Stimulated activated CD4-positive, alpha-beta T cell treated with anti-CD3 and anti-CD28 coated beads, Interleukin-12 subunit alpha, Interleukin-12 subunit beta, amount 100 ng/mL, for 24 hours (primary cell): Measurements from ENCODE around the gene WDSUB1.

ENCODE experiments used
- DNase-seq, 2 experiments: peaks; one replicate each; pipeline ENCODE4 v3.0.0-alpha.2; 2020; ENCODE audit warnings: low read depth in 2 of 2

The WDSUB1 gene

DNA sequence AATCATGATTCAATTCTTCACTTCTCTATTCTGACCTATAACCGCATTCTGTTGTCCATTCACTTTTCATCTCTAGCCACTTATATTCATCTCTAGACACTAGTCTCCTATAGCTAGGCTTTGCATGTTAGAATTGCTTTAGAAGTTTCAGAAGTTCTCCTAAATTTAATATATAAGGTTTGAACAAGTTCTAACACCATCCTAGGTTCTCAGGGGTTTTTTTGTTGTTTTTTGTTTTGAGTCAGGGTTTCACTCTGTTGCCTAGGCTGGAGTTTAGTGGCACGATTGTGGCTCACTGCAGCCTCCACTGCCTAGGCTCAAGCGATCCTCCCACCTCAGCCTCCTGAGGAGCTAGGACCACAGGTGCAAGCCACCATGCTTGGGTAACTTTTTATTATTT lies 19.9 kb downstream of the WDSUB1 start:
- DNase-seq = no peak

DNA sequence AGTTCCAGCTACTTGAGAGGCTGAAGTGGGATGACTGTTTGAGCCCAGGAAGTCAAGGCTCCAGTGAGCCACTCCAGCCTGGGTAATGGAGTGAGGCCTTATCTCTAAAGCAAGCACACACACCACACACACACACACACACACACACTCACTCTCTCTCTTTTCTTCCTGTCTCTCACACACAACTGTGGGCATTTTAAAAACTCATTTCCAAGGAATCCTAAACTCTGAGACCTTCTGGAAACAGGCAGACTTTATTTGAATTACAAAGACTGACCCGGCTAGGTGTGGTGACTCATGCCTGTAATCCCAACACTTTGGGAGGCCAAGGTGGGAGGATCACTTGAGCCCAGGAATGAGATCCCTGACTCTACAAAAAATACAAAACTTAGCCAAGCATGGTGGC lies 21.3 kb downstream of the WDSUB1 start:
- no peak for DNase-seq

DNA sequence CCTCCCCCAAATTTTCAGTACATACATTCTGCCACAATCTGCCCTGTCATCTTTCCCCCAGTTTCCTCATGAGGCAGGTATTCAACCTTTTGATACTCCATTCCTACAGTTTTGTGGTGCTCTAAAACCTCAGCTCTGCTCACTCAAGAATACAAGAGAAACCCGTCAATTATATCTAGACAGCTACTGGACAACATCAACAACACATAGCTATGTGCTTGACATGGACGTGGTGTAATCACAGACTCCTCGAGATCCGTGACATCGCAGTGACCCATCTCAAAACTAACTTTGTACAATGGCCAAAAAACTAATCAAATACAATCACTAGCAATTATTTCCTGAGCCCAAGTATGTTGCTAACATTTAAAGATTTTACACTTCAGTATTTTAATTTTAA lies 23.6 kb downstream of the WDSUB1 start:
- DNase-seq = no peak

DNA sequence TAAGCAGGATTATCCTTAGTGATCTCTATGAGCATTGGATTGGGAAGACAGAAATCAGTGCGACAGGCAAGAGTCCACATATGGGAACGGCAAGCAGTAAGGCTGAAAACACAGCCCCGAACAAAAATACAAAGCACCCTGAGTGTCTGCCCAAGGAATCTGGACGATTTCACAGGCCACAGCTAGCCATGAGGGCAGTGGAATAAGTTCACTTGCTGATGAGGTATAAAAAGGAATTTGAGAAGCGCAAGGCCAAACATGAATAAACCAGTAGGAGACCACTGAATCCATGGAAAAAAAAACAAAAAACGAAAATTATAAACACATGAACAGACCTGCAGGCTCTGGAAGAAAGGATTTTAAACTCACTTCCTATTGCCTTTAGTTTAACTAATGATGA lies 24.3 kb downstream of the WDSUB1 start:
- no peak for DNase-seq

DNA sequence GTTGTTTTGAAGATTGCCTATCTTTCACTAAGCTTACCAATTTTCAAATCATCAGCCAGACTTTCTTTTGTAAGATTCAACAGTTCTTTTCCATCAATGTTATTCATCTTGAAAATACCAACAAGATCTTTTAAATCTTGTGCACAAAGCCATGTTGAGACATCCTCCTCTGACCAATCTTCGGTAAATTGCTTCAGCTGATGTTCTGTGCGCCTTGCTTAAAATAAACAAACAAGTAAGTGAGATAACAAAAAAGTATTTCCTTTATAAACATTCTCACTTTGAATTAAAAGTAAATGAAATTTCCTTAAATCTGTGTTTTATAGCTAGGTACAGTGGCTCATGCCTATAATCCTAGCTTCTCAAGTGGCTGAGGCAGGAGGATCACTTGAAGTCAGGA lies 30.3 kb downstream of the WDSUB1 start:
- no peak for DNase-seq

DNA sequence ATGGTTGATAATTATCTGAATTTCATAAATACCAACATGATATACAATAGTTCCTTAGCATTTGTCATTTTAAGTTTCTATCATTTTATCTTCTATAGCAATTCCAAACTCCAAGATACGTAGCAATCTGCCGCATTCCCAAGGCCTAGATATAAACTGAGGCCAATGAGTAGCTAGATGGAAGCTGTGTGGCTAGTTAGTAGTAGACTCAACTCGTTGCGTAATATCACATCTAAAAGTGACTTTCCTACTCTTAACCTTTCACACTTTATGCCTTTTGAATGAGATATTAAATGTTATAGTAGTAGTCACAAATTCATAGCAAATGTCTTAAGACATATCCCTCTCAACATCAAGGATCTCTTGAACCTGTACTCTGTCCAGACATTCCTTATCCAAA lies 33.6 kb downstream of the WDSUB1 start:
- DNase-seq = no peak

DNA sequence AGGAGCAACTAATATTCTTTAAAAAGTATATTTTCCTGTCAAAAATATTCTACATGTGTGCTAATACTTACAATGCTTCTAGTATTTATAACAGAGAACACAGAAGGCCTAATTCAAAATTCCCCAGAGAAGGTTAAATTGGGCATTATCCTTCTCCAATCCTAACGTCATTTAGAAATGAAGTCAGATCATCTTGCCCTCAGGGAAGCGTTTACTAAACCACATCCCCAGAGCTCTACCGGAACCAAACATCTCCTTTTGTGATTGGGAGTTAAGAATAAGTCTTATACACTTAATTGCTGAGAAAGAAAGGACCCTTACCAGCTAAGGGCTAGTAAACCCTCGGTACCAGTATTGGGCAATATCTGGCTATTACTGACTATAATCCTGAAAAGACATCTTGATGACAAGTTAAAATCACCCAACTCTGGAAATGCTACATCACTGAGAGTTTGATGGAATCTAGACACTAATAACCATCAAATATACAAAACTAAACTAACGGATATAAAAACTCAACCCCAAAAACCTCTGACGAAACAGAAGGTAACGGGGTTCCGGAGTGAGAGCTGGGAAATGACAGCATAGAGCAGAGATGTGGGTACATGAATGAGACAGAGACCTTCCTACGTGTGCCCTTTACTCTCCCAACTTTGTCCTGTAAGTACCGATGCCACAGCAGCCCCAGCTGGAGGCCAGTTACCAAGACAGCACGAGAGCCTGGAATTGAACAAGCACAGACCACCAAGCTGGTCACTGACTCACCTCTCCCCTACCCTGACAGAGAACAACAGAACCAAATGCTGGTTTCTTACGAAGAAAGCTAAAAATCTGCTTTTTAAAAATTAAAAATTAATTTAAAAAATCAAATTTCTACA lies 35.0 kb downstream of the WDSUB1 start:
- DNase-seq = no peak

DNA sequence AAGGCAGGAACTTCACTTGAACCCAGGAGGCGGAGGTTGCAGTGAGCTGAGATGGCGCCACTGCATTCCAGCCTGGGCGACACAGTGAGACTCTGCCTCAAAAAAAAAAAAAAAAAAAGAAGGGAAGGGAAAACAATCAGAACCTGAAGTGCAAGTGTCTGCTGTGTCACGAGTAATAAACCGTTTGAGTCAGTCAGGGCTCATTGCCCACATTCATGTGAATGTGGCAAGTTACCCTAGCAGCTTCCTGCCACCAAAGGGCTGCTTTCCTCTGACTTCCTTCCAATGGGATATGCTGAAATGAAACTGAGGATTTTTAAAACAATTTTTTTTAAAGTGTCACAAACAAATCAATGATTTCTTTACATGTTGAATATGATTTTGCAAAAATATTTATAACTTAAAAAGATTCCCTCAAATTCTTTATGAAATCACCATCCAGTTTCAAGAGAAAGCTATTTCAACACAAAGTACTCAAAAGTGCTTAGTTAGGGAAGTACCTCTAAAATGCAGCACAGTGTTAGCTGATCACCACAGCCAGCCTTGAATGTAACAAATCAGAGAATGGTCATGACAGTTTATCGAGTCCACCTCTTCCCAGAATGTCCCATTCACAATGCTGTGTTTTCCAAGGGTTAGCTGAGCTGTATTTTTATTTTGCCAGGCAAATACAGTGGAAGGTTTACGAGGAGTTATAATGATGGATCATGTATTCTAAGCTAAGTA lies 36.4 kb downstream of the WDSUB1 start:
- no peak for DNase-seq

DNA sequence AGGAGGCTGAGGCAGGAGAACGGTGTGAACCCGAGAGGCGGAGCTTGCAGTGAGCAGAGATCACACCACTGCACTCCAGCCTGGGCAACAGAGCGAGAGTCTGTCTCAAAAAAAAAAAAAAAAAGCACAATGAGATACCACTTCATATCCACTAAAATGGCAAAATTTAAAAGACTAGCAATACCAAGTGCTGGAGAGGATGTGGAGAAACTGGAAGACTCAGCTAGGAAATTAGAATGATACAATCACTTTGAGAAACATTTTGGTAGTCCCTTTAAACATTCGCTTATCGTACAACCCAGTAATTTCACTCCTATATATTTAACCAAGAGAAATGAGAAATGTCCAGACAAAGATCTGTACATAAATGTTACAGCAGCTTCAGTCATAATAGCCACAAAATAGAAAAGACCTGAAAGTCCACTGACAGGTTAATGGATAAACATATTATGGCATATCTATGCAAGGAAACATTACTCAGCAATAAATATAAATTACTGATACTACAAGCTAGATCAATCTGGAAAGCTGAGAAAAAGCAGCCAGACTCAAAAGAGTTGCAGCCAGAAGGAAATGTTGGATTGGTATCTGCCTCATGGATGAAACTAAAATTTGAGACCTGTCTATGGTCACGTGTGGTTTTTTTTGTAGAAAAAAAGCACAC lies 40.0 kb downstream of the WDSUB1 start:
- DNase-seq = no peak

DNA sequence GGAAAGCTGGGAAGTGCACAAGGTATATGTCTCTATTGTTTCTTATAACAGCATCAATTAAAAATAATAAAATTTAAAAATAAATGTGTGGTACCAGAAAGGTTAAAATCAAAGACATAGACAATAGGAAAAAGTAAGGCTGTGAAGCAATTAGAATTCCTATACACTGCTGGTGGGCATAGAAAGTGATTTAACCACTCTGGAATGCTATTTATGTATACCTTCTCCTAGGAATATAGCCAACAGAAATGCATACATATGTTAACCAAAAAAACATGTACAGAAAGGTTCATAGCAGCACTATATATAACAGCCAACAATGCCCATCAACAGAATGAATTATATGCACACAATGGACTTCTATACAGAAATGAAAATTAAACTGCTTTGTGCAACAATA lies 43.0 kb downstream of the WDSUB1 start:
- DNase-seq = no peak

DNA sequence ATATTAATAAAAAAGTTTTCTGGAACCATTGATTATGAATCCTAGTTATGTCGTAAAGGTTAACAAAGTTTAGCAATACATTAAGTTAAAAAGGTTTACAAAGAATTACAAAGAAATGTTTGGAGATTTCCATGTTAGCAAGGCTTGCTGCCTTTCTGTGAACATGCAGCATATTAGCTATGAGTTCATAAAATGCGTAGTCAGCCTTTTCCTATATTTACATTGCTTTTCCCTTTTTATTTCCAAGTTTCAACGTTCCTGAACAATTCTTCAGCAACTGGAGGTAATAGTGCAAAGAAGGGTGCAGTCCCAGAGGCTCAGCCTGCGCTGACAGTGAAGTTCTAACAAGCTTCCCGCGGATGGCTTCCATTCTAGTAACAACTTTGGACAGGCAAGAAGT lies 51.6 kb downstream of the WDSUB1 start:
- DNase-seq = no peak

DNA sequence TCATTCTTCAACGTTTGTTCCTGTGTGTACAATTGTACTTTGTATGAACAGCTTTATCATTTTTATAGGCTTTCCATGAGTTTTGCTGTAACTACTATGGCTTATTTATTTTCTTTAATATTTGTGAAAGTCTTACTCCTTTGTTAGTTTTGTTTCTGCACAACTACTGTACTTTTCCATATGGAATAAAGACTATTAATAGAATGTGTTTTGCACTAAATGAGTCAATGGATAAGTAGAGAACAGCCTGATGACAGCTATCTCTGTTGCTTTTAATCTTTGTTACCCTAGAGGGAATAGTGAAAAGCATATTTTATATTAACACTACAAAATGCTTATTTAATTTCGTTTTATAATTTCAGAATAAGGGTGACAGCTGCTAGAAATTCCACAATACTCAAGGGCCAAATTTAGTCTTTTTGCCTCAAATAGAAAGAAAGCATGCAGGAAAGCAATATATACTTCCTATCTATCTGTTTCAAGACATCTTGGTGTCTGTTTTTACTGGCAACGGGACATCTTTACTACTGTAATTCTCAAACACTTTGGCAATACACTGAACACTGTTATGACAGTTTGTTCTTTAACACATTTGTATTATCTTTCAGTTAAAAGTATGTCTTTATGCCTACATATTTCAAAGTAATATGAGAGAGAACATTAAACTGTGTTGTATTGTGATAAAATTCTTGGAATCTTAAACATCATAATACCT lies 53.9 kb downstream of the WDSUB1 start:
- DNase-seq = no peak

DNA sequence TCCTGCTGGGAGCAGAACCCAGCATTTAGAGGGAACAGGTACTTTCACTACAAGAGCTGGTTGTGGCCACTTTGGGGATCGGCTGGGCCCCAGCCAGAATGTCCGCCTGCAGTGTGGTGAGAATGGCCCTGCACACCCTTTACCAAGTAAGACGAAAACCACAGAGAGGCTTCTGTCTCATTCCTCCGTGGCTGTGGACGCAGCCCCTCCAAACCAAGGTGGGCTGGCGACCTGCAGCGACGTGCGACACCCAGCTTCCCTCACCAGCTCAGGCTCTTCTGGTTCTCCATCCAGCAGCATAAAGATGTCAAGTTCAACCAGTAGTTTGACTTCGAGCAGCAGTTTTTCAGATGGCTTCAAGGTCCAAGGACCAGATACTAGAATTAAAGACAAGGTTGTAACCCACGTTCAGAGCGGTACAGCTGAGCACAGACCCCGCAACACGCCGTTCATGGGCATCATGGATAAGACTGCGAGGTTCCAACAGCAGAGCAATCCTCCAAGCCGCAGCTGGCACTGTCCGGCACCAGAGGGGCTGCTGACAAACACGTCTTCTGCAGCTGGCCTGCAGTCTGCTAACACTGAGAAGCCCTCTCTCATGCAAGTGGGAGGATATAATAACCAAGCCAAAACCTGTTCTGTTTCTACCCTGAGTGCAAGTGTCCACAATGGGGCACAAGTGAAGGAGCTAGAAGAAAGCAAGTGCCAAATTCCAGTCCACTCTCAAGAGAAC lies 56.2 kb downstream of the WDSUB1 start:
- DNase-seq = no peak

DNA sequence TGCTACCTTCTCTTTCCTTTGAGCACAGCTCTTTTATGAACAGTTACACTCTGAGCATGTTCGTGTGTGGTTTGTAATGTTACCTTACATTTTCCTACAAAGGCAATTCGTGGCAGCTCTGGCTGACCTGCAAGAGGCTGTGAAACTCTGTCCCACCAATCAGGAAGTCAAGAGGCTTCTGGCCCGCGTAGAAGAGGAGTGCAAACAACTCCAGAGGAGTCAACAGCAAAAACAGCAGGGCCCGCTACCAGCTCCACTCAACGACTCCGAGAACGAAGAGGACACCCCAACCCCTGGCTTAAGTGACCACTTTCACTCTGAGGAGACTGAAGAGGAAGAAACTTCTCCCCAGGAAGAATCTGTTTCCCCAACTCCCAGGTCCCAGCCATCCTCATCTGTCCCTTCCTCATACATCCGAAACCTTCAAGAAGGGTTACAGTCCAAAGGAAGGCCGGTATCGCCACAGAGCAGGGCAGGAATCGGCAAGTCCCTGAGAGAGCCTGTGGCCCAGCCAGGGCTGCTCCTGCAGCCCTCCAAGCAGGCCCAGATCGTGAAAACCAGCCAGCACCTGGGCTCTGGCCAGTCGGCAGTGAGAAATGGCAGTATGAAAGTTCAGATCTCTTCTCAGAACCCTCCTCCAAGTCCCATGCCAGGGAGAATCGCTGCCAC lies 56.9 kb downstream of the WDSUB1 start:
- no peak for DNase-seq

DNA sequence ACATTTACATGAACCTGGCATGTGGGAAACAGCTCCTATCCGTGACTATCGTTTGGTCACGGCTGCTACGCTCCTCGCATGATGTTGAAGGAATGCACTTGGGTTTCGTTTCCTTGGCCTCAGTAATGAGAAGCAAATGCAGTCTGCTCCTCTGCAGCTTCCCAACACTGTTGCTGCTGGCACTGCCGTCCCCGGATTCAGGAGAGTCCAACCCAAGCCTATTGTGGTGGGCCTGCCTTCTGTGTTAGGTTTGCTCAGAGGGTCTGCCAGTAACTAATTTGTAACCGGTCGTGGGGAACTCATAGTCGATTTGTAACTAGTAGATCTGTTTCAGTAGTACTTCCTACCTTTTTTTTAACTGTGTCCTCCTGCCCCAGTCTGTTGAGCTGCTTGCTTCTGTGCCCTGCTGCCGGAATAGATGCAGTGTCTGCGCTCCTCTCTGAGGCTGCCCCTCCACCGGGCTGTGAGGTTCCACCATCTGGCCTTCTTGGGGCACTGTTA lies 58.4 kb downstream of the WDSUB1 start:
- no peak for DNase-seq

DNA sequence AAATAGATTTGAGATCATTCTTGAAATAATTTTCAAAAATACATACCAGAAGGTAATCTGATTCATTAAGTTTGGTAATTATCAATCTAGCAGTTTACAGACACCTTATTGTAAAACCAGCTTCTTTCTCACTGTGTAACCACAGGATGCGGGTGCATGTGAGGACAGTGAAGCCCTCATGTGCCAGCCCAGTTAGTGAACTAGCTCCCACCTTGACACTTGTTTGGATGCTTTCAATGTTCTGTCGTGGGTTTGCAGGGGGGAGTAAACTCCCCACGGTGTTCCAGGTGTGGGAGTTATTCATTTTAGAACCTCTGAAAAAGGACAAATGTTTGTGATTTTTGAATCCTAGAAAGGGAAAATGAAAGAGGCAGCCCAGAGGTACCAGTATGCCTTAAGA lies 59.0 kb downstream of the WDSUB1 start:
- DNase-seq = no peak

DNA sequence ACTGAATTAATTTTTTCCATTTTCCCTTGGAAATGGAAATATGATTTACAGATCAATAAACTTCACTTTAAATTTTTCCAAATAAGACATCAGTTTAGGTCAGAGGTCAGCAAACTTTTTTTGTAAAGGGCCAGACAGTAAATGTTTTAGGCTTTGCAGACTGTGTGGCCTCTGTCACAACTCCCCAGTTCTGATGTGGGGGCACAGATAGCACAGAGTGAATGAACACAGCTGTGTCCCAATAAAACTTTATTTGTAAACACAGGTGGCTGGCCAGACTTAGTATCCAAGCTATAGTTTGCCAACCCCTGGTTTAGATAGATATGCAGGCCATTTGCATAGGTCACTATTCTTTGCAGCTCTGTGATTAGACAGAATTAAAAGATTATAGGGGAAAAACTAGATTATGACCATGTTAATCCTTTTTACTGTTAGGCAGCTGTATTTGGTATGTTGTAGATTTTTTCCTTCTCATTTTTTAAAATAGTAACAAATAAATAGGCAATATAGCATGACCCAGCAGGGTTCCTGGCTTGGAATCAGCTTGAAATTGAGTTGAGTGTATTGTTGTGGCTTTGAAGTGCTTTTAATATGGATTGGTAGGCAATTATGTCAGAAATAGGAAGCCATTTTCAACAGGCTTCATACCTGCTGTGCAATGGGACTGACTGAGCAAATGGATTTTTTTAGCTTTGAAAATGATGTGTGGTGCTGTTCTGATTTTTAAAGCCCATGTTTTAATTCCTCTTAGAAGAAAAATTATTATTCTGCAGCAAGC lies 59.7 kb downstream of the WDSUB1 start:
- no peak for DNase-seq

DNA sequence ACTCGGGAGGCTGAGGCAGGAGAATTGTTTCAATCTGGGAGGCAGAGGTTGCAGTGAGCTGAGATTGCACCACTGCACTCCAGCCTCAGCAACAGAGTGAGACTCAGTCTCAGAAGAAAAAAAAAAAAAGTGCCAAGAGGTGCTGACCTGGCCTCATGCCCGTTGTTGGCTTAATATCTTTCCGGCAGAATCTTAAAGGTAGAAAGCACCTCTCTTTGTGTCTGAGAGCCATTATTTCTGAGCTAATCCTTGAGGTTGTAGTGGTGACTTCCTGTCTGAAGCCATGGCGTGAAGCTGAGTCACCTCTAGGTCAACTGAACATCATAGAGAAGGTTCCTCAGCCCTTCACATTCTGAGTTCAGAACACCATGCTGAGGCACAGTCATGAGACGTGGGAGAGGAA lies 60.4 kb downstream of the WDSUB1 start:
- DNase-seq = no peak

DNA sequence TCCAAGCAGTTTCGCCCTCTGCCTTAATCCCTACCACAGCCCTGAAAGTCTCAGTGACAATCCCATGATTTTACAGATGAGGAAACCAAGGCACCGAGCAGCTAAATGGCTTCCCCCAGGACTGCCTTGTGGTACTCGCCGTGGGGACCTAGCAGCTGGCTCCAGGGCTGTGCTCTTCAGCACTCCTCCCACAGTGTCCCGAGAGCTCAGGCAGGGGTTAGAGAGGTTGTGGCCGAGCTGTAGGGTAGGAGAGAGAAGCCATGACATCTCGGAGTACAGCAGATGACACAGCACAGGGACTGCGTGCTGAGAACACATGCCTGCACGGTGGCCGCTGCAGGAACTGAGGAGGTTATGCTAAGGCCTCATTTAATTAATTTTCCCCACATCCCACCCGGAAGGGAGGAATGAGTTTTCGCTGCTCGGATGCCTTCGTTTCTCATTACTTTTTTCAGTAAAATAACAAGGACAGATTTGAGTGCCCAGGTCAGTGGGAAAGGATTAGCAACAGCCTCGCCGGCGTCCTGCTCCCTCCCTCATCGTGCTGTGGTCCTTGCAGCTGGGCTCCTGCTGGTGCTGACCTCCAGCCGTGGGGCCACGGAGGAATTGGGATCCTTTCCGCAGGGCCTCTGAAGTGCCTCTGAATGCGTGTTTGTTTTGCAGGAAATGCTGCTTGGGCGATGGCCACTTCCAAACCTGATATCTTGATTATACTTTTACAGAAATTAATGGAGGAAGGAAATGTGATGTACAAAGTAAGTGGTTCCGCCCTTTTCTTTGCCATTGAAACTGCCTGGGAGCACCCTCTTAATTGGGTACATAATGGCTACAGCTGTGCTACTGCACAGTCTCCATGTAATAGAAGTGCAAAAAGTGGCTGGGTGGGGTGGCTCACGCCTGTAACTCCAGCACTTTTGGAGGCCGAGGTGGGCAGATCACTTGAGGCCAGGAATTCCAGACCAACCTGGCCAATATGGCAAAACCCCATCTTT lies 61.2 kb downstream of the WDSUB1 start:
- no peak for DNase-seq
